GM12892 (cell line): ENCODE measurements around the gene TMTC1.

Experiments
- POLR2A ChIP-seq: IDR thresholded peaks from 2 replicates; pipeline ENCODE4 v1.6.1; 2011; ENCODE audit warnings: low read depth, low read length, control low read depth
- POLR2AphosphoS5 ChIP-seq: IDR thresholded peaks from 2 replicates; pipeline ENCODE4 v1.6.1; 2011; ENCODE audit warnings: low read depth, low read length, control low read depth
- TAF1 ChIP-seq: IDR thresholded peaks from 2 replicates; pipeline ENCODE4 v1.6.1; 2011; ENCODE audit warnings: low read depth, mild to moderate bottlenecking, control low read depth, low read length, borderline replicate concordance

GRCh38 chr12:29519585-29520182 is 264.1 kb downstream of the TMTC1 start:
- TF ChIP-seq POLR2A (no peak), TAF1 (no peak), POLR2AphosphoS5 (no peak)
